Activated CD4-positive, alpha-beta T cell treated with anti-CD3 and anti-CD28 coated beads, Interleukin-2, Interleukin-4, amounts not matched to agents 100 ng/mL and 50 ng/mL, durations not matched to agents 16 hours and 8 hours (primary cell): Measurements from ENCODE around the gene EXOC3.

Source experiments
- DNase-seq: peaks from one replicate; pipeline ENCODE4 v3.0.0-alpha.2; 2020; ENCODE audit warnings: low spot score

Gene EXOC3

DNA sequence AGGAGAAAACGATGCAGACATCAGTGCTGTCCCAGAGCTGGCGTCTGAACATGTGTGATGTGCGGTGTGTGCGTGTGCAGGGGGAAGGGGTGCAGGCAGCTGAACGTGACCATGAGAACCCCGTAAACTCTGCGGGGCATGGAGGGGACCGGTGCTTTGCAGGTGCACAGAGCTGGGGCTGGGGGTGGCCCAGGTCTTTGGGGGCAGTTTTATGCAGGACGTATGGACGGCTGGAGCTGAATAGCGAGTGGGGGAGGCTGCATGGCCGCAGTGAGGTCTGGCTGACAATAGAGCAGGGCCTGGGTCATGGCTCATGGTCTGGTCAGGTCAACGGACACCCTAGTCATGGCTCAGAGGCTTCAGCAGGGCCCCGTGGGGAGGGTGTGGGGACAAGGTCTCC lies 3.3 kb upstream of the EXOC3 start:
- no peak for DNase-seq

DNA sequence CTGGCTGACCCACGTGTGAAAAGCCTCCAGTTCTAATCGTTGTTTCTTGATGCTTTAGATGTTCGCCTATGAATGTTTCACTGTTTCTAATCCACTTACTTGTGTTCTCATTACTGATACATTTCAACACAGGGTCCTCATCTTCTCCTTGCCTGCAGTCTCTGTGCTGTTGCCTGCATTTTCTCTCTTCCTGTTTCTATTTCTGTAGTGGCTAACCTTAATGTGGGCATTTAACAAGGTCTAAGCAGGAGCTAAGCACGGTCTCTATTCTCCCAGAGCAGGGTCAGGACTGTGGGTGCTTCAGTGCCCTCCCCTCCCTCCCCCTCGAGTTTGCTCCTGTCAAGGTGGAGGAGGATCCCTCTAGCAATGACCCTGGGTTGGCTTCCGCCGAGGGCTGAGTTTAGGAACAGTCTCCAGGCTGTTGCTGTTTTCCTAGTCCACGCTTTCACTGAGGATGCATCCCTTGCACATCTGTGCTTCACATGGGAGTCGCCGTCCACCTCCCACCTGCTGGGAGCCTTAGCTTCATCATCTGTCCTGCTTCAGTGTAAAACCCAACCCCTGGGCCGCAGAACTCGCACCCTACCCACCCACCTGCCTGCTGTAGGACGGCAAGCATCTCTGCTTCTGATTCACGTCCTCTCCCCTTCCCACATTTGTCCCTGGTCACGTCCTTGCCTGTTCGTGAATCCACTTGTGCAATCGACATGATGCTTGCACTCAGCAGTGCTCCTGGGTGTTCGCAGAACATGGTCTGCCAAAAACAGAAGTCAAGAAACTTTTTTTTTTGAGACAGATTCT lies 2.4 kb upstream of the EXOC3 start:
- no peak for DNase-seq

DNA sequence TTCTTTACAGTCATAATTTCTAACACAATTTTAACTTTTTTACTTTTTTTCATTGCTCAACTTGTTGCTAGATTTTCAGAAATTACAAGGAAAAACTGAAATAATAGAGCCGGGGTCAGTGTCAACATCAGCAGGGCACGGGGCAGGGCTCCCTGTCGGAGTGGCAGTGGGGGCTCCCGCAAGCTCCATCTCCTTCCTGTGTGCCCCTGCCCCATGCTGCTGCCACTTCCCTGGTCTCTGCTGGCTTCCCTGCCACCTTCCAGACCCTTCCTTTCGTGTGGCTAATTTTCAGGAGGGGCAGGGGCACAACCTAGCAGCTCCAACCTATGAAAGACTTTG lies 1.0 kb upstream of the EXOC3 start:
- DNase-seq = no peak

DNA sequence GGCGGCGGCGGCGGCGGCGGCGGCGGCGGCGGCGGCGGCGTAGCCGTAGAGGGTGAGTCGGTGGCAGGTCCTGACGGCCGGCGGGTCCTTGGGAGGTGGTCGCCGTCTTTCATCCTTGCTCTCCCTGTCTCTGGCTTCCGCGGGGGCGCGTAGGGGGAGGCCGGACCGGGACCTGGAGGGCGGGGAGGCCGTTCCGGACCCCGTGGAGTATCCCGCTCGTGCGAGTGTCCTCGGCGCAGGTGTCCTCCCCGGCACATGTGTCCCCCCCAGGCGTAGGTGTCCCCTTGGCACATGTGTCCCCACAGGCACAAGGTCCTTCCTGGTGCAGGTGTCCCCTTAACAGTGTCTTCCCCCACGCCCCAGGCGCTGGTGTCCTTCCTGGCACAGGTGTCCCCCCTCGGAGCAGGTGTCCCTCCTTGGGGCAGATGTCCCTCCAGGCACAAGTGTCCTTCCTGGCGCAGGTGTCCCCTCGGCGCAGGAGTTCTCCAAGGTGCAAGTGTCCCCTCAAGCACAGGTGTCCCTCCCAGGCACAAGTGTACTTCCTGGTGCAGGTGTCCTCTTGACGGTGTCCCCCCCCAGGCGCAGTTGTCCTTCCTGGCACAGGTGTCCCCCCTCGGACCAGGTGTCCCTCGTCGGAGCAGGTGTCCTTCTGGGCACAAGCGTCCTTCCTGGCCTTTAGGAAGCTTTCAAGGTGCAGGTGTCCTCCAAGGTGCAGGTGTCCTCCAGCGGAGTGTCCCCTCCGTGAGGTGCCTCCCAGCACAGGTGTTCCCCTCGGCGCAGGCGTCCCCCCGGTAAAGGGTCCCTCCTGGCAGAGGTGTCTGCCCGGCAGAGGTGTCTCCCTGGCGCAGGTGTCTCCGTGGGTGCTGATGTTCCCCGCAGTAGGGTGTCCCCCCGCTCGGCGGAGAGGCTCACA lies 519 bp downstream of the EXOC3 start:
- no peak for DNase-seq

DNA sequence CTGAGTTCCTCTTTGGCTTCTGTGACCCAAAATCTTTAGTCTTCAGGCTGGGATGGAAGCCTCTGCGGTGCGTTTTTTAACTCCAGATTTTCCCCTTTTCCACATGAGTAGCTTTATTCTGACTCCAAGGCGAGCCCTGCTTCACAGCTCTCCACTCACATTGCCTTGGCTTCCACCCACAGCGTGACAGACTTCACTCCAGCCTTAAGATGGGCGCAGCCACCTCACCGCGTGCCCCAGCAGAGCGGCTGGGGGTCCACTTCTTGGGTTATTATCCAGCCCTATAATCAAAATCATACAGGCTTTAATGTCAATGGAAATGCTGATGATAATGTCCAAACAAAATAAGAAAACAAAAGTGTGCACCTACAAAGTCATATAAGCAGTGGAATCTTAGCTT lies 1.2 kb downstream of the EXOC3 start:
- no peak for DNase-seq

DNA sequence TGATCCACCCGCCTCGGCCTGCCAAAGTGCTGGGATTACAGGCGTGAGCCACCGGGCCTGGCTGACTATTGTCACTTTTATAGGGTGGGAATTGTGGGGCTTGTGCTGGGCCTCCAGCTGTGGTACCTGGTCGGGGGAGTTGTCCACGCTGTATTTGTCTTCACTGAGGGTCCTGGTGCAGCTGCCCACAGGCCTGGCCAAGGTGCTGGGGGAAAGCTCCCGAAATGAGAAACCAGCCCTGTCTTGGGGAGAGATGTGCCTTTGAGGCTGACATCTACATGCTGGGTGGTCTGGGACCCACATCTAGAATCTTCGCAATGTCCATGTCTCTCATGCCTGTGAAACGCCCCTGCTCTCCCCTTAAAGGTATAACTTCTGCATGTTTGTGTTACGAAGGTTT lies 2.6 kb downstream of the EXOC3 start:
- DNase-seq = no peak

DNA sequence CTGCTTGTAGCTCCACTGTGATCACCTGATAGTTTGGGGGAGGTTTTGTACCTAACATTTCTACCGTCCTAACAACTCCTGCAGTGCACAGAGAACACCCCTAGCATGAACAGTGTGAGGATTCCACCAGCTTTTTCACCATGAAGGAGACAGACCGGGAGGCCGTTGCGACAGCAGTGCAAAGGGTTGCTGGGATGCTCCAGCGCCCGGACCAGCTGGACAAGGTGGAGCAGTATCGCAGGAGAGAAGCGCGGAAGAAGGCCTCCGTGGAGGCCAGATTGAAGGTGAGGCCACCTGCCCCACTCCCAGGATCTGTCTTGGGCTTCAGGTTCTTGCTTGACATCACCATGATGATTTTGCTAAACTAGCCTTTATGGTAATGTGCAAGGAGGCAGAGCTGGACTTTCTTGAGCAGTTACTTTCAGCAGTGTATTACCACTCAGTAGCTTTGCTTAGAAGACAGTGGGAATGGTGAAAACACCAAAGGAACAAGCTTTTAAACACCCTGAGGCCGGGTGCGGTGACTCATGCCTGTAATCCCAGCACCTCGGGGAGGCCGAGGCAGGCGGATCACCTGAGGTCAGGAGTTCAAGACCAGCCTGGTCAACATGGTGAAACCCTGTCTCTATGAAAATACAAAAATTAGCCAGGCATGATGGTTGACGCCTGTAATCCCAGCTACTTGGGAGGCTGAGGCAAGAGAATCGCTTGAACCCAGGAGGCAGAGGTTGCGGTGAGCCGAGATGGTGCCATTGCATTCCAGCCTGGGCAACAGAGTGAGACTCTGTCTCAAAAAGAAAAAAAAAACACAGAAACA lies 3.3 kb downstream of the EXOC3 start:
- no peak for DNase-seq

DNA sequence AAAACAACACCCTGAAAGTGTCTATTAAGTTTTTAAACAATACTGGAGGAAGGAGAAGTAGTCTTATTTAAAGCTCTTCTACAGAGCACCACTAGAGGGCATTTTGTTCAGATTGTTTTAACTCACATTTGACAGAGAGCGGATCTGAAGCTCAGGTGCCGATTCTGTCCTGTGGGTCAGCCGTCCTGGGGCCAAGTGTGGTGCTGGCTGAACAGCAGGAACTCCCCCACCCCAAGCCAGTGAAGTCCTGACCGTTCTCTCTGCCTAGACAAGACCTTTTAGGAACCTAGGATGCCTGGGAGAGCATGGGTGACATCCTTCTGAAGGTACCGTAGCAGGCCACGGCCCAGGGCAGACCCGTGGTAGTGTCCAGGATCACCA lies 3.9 kb downstream of the EXOC3 start:
- peak; percentile 43 for DNase-seq

DNA sequence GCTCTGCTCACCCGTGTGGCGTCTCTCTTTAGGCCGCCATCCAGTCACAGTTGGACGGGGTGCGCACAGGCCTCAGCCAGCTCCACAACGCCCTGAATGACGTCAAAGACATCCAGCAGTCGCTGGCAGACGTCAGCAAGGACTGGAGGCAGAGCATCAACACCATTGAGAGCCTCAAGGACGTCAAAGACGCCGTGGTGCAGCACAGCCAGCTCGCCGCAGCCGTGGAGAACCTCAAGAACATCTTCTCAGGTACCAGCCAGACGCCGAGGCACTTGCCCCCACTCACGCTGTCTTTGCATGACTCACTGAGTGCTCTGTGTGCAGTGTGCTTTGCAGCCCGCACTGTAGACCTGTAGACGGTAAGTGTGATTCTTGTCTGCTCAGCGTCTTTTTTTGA lies 4.5 kb downstream of the EXOC3 start:
- no peak for DNase-seq

DNA sequence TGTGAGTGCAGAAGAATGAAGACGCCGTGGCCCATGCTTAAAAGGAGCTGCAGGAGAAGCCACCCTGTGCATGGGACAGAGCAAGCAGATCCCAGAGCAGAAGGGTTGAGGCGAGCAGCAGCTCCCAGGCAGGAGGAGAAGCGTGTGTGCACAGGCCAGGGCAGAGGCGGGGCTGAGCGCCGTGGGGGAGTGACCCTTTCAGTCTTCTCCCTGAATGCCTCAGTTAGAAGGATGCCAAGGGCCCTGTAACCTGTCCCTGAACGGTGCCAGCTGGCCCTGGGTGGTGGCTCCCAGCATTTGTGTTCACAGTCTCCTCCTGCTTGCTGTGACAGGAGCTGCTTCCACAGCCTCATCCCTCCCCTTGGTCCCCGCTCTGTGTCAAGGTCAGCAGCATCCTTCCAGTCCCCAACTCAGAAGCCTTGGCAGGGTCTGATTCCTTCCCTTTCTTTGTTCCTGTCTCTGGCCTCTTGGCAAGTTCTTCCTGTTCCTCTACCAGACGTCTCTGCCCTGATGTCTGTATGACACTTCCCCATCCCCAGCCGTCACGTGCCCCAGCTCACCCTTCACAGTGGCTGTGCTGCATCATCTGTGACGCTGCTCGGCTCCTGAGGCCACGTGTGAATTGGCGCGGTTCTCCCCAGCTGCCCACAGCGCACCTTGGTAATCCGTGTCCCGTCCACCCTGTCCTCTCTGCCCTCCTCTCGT lies 5.2 kb downstream of the EXOC3 start:
- no peak for DNase-seq

DNA sequence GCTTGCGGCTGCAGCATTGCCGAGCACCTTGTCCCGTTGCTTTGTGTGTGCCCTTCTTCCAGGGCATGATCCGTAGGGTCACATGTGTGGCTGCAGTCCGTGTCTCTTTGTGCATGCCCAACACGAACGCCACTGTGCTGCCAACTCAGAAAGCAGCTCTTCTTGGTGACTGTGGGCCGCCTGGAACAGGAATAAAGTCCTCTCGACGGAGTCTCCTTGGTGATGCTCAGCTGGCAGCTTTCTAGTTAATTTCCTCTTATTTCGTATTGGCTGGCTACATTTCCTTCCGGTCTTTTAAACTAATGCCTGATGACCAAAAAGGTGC lies 5.8 kb downstream of the EXOC3 start:
- no peak for DNase-seq

DNA sequence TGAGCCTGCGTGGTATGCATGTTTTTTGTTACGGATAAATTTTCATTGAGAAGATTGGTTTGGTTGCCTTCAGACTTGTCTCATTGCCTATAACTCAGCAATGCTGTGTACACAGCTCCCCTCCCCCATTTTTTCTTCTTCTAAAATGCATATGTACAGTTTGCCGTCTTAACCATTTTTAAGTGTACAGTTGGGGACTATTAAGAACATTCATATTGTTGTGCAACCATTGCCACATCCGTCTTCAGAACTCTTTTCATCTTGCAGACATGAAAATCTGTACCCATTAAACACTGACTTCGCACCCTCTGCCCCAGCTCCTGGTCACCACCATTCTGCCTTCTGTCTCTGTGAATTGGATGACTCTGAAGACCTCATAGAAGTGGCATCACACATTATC lies 6.2 kb downstream of the EXOC3 start:
- no peak for DNase-seq

DNA sequence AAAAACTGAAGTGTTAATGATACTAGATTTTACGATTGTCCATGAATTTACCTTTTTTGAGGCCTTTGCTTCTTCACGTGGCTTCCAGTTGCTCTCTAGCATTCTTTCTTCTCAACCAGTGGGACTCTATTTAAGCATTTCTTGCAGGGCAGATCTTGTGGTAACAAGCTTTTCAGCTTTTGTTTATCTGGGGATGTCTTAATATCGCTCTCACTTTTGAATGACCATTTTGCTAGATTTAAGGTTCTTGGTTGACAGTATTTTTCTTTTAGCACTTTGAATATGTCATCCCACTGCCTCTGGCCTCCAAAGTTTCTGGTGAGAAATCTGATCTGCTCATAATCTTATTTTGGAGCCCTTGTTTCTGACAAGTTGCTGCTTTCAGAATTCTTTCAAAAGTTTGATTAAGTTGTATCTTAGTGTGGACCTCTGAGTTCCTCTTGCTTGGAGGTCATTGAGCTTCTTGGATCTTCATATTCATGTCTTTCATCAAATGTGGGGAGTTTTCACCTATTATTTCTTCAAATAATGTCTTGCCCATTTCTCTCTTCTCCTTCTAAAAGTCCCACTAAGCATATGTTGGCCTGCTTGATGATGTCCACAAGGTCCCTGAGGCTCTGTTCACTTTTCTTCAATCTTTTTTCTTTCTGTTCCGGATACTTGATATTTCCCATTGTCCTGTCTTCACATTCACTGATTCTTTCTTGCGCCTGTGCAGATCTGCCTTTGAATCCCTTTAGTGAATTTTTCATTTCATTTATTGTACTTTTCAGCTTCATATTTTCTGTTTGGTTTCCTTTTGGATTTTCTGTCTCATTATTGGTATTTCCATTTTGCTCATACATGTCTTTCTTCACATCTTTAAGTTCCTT lies 8.8 kb downstream of the EXOC3 start:
- DNase-seq = no peak

DNA sequence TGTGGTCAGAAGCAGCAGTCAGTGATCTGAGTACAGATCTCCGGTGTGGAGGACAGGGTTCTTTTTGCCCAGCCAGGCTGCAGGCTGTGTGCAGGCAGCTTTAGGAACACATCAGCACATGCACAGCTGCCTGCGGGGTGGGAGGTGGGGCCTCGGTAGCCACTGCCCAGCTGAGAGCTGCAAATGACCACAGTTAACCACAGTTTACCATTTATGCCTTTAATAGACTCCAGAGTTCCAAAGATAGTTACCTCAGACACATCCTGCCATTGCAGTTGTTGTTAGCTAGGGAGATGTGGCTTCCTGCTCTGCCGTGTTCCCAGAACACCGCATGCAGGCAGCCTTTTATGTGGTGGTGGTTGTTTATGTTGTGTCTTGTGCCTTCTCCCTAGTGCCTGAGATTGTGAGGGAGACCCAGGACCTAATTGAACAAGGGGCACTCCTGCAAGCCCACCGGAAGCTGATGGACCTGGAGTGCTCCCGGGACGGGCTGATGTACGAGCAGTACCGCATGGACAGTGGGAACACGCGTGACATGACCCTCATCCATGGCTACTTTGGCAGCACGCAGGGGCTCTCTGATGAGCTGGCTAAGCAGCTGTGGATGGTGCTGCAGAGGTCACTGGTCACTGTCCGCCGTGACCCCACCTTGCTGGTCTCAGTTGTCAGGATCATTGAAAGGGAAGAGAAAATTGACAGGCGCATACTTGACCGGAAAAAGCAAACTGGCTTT lies 10.2 kb downstream of the EXOC3 start:
- no peak for DNase-seq

DNA sequence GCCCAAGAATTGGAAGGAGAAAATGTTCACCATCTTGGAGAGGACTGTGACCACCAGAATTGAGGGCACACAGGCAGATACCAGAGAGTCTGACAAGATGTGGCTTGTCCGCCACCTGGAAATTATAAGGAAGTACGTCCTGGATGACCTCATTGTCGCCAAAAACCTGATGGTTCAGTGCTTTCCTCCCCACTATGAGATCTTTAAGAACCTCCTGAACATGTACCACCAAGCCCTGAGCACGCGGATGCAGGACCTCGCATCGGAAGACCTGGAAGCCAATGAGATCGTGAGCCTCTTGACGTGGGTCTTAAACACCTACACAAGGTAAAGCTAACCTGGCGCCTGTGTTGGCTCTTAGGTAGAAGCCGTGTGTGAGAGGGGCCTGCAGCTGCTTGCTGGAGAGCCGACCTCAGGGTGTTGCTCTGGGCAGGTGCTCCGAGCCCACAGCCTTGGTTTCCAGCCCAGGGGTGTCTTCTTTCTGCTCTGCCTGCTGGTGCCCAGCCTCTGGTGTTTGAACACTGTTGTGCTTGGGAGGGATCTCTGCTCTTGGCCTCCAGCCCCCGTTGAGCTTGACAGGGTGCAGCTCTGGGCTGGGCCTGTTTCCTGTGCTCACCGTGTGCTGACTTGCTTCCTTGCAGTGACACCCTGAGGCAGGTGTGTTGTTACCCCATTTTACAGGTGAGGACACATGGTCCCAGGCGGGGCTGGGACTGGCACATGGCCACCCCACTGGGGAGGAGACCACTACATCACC lies 10.9 kb downstream of the EXOC3 start:
- DNase-seq = no peak

DNA sequence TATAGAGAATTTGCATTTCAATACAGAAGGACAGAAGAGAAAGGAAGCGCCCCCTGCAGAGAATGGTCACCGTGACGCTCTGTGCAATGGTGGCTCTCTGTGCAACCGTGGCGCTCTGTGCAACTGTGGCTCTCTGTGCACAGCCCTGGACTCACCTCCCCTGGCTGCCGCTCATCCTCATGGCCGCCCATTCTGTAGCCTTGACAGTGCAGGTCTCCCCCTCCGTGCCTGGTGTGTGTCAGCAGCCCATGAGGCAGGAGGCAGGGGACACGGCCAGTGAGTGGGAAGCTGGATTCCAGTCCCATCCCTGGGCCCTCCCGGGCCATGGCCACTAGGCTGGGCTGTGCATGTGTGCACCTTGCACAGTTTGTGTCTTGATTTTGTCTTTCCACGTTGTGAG lies 12.0 kb downstream of the EXOC3 start:
- no peak for DNase-seq

DNA sequence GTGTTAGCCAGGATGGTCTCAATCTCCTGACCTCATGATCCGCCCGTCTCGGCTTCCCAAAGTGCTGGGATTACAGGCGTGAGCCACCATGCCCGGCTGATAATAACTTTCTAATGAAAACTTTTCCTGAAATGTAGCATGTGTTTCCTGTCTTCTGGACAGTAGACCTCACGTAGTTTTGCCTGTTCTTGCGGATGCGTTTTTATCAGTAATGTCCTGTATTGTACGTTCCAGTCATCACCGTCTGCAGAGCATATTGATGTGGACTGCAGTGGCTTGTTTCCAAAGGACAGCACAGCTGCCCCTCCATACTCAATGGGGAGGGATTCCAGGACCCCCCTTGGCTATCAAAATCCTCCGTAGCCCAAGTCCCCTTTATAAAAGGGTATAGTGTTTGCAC lies 12.8 kb downstream of the EXOC3 start:
- no peak for DNase-seq

DNA sequence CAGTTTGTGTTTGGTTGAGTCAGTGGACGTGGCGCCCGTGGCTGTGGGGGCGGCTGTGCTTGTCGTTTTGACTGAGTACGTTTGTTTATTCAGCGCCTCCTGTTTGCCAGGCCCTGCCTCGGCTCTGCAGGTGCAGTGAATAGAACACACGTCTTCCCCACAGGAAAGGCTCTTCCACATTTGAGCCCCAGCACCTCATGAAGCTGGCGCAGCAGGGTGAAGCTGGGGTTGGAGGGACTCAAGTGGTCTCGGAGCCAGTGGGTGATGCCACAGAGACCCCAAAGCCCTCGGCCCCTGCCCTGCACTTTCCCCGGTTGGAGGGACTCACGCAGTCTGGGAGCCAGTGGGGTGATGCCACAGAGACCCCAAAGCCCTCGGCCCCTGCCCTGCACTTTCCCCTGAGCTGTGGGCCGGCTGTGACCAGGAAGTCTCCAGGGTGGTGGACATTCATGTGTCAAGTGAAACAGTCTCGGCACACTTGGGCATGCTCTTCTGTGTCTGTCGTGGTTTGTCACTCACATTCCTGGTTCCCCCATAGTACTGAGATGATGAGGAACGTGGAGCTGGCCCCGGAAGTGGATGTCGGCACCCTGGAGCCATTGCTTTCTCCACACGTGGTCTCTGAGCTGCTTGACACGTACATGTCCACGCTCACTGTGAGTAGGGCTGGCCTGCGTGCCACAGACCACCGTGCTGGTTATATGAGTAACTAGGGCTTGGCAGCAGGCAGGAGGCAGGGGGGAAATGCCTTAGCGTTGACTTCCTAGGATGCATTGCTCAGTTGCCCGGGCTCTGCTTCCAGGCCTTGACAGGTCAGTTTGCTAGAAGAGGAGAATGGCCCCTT lies 13.6 kb downstream of the EXOC3 start:
- DNase-seq = no peak
